RPMI7951 (cell line): Measurements from ENCODE around the gene LUZP1. TPM values are rescaled to one million over a fixed set of nuclear protein-coding genes. Genes with fewer than 3 reads are reported as not detected.

ENCODE experiments used
- DNase-seq: peaks from one replicate; pipeline ENCODE4 v3.0.0-alpha.2; 2012; ENCODE audit warnings: low read depth
- total RNA-seq: library from RNA; depleted of rRNA; stranded (reverse); fragments of >200 nt; shearing (Covaris generic); gene quantifications from 2 replicates; pipeline ENCODE4 v1.2.3, GENCODE V29; 2014

LUZP1 gene
- total RNA-seq, 1 experiment from 2014 or later = 17.8 TPM

DNA sequence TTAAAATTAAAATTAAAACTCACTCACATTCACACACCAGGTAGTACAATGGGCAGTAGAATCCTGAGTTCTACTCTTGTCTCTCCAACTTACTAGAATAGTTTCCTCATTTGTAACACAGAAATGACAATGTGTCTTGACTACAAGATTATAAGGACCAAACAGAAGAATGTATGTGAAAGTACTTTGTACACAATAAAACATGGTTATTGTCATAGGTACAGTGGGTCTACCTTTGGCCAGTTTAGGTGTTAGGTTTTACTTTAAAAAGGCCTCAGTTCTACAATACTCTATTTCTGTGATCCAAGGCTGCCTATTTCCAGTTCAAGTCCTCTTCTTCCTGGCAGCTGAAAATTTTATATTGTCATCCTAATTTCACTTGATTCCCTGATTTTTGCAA lies 50.2 kb downstream of the LUZP1 start:
- no peak for DNase-seq

DNA sequence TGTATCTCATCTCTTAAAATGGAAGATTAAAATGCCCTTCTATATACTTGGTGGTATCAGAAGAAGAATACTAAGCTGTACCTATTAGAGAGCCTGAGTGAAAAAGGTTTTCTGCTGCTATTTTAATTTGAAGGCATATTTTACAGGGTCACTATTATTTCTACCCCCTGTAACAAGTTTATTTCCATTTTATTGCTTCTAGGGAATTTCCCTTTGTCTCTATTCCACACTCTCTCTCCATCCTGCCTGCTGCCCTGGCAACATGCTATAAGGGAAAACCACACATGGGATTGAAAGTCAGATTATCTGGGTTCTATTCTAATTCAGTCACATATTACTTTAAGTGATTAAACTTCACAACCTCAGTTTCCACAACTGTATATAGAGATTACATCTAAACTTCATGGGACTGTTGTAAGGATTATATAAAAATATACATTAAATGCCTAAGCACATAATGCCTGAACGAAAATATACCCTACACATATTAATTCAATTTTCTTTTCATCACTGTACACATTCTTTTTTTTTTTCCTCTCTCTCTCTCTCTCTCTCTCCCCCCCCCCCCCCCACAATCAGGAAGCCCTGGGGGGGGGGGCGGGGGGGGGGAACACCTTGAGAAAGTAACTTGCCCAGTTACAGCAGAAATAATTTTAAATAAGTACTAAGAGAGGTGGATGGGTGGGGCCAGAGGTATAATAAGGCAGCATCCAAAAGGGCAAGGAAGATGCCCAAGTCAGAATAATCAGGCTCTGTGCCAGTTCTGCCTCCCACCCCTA lies 51.5 kb downstream of the LUZP1 start:
- DNase-seq = no peak

DNA sequence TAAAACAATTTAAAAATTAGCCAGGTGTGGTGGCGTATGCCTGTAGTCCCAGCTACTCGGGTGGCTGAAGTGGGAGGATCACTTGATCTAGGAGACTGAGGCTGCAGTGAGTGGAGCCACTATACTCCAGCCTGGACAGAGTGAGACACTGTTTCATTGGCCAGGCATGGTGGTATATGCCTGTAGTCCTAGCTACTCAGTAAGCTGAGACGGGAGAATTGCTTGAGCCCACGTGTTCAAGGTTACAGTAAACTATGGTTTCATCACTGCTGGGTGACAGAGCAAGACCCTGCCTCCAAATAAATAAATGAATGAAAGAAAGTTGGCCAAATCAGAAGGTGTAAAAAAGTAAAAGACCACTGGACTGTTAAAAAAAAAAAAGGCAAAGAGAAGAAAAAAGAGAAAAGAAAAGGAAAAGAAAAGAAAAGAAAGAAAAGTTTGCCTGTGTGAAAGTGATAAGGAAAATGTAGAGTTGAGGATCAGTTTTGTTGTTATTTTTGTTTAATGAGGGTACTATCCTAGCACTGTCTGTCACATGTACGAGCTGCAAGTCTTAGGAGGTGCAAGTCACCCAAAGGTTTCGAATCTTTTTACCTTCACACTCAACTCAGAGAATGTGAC lies 52.3 kb downstream of the LUZP1 start:
- DNase-seq = no peak

DNA sequence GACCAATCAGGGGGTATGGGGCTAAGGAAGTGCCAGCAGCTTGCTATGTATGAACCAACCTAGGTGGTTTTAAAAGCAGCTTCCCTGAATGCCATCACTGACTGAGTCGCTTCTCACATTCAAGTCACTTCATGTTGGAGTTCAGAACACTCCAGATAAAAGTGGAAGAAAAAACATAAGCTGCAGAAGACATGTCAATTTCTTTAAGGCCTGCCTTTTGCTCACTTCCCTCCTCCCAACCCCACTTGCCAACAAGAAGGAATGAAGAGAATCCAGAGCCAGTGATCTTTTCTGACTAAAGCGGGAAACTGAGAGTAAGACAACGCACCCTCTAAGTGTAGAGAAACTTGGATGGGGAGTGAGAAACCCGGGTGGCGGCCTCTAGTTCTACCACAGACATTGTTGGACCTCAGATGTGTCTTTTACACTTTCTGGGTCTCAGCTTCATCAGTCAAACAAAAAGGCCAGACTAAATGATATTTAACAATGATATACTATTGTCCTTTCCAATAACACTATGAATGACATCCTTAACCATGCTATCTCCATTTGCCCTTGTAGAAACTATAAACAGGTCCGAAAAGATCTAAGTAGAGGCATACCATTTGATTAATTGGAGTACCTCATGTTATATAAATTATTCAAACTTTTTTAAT lies 54.1 kb downstream of the LUZP1 start:
- DNase-seq = no peak

DNA sequence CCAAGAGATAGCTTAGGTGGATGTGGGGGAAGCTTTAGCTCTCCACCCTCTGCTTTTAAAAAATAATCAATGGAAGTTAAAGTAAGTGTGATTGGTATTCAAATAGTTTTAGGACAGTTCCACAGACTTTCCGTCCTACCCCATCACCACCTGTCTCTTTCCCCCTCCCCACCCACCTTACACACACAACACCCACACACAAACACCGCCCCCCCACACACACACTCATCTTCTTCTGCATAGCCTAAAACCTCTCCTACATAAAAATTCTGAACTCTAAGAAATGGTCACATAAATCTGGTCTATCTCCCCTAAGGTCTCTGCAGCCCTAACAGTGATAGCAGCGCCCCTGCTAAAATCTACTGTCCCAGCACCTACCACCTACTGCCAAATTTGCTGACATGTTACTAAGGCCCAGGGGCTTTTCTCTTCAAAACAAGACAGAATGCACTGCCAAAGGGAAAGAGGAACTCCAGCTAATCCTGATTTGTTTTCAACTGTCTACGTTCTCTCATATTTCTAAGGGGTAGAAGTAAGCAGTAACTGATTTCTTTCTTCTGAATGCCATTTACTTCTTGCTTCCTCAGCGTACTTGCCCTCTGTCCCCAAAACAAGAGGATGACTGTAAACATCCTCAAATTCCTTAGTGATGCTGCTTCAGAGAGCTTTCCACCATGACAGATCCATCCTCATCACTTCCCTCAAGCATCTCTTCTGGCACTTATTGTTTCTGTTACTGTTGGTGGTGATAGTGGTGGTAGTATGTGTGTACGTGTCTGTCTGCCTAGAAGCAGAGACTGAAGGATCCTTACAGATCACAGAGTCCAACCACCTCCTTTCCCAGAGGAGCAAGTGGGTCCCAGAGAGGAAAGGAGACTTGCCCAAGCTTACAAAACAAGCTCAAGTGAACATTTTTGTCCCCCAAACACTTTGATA lies 56.8 kb downstream of the LUZP1 start:
- DNase-seq = no peak

DNA sequence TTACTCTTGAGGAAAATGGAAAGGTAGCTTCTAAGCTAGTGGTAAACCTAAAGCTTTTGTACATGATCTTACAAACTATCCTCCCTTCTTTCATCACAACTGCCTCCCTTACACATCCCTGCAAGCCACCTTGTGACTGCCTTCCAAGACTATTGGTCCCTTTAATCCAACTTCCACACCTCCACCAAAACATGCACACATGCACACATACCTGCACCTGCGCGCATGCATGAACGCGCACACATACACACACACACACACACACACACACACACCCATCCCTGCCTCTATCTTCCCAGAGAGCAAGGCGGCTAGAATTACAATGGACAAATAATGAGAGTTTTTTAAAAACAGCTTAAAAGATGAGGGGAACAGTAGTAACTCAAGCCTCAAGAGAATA lies 58.3 kb downstream of the LUZP1 start:
- no peak for DNase-seq

DNA sequence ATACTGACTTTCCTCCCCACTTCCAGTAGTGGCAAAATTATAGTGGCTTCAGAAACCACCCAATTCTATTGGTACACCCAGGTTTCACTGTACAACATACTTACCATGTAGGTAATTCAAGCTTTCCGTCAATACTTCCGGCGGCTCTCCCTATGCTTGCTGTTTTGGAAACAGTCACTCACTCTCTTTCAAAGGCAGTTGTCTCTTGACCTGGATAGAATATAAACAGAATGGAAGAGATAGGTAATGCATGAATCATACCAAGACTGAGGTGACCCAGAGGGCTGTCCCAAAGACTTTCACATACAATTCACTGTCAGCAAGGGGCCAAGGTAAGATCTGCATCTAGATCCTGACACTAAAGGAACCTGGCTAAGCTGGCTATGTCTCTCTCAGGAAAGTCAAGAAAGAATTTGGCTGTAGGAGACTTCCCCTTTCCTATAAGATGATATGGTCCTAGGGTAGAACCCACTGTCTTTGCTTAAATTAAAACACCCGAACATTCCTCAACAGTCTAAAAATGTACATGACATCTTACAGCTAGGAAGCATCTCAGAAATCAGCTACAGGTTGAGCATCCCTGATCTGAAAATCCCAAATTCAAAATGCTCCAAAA lies 59.6 kb downstream of the LUZP1 start:
- no peak for DNase-seq

DNA sequence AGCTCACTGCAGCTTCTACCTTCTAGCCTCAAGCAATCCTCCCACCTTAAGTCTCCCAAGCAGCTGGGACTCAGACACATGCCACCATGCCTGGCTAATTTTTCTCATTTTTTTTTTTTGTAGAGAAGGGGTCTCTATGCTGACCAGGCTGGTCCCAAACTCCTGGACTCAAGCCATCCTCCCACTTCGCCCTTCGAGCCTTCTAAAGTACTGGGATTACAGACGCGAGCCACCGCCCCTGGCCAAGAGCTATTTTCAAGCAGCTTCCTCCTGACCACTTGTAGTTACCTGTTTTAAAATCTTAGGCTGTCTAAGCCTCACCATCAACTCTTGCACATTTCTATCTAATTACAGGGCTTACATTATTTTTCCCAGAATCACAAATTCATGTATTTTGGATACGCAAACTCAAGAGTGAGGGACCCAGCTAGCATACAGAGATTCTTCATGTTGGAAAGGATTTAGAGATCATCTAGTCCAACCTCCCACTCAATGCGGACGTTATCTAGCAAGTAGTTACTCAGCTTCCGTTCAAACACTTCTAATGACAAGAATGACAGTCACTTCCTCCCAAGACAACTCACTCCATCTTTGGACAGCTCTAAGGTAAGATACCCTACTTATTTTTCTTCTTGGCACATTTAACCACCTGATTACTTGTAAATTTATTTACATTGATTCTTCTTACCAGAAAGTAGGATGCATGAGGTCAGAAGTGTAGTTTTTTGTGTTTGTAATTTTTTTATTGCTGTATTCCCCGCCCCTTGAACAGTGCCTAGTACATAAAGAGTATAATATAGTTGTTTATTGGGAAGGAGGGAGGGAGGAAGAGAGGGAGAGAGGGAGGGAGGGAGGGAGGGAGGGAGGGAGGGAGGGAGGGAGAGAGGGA lies 65.4 kb downstream of the LUZP1 start:
- DNase-seq = peak; percentile 69

DNA sequence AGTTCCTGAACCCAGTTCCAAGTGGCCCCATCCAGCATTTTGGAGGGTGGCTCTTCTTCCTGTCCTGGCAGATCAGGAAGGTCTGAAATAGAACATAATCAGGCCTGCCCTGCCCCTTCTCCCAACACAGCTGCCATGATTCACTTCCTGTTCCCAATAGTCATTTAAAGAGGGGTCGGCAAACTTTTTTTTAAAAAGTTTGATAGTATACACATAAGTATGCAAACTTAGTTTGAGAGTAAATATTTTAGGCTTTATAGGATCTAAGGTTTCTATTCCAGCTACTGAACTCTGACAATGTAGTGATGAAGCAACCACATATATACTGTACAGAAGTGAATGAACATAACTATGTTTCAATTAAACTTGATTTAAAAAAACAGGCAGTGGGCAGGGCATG lies 66.4 kb downstream of the LUZP1 start:
- DNase-seq = peak; percentile 63

DNA sequence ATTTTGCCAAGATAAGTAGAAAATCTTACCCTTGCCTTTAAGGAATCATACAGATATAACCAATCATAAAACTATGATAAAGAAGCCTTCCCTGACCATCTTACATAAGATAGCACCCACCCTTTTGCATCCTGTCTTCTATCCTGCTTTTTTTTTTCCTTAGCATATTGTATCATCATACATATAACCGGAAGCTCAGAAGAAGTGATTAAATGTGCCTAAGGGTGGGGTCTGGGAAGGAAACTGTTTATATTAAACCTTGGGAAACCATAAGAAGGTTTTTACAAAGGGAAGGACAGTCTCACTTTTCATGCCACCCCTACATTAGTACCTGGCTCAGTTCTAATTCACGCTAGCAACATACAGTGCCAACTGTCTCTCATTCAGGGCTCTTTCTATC lies 66.8 kb downstream of the LUZP1 start:
- DNase-seq = no peak

DNA sequence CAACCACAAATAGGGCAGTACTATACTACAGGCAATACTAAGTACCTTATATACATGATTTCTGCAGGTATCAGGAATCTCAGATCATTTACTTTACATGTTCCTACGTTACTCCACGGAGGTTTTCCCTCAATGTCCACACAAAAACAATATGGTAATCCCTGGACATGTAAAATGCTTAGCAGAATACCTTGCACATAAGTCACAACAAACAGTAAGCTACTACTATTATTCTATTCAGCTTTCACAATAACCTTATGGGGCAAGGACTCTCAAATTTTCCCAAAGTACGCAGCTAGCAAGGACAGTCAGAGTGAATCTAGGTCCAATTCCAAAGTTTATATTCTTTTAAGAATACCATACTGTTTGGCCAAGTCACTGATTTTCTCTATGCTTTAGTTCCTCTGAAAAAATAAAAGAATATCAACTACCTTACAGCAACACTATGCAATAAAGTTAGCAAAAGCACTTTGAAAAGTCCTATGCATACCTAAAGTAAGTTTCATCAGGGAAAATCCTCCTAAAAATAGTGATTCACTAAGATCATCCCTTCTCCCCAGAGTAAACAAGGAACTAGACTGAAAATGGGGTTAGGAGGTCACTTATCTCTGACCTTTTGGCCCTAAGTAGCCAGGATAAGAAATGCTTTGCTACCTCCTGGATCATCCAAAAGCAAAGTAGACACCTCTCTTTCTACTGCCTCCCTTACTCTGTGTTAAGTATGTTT lies 67.4 kb downstream of the LUZP1 start:
- no peak for DNase-seq

DNA sequence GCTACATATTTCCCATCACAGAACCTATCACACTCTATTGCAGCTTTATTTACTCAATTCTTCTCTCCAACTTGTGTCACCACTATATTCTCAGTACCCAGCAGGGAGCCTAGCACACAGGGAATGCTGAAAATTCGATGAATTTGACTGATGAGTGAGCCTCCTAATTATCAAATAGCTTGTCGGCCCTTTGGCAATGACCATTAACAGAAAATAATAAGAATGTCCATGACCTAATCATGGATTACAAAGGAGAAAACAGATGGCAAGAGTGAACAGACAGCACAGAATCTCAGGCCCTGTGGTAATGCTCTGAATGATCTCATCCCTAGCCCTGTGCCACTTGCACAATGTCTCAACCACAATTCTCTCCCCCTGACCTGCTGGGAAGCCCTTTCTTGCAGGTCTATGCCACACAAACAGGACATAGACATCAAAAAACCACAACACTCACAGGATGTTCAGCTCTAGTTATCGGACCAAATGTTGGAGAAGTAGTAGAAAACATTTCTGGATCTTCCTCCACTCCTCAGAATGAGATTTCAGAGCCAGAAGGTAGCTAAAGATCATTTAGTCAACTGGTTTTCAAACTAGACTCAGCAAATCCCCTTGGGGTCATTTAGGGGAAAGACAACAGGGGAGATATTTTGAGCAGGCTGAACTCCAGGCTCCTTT lies 68.4 kb downstream of the LUZP1 start:
- peak; percentile 97 for DNase-seq

DNA sequence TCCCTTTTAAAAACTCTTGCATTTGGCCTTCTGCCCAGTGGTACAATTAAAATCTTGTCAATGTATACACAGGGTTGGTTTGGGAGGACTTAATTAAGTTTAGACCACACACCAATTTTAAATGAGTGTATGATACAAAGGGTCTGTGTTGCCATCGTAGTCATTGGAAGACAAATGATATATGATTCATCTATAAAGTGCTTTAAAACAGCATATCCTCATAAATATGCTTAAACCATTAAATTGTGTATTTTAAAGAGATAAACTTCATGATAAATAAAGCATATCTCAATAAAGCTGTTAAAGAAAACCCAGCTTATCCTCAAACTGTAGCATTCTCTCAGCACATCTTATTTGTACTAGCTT lies 69.5 kb downstream of the LUZP1 start:
- DNase-seq = no peak

DNA sequence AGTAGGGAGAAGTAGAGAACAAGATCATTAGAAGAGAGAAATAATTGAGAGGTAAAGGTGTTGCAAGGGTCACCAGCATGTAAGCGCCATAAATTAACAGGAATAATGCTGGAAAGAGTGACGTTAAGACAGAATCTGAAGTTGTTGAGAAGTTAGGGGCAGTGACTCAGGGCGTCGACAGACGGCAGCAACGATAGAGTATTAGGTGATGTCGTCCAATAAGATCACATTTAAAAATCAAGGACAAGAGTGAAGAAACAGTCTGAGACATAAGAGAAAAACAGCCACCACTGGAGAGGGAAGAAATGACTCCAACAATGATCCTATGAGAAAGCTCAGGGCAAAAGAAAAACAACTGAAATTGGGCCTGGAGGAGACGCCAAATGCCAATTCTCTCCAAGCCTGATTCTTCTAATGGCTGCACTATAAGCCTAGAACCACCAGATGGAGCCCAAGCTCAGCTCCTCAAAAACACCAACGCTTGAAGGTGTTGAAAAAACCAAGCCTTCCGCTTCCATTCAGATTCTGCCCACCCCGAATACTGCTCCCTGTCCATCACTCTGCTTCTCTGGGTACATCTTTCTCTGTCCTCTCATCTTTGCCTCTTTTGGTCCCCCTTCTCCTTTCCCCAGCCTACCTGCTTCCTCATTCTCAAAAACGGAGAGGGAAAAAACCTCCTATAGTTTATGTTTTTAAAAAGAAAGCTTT lies 70.0 kb downstream of the LUZP1 start:
- DNase-seq = peak; percentile 75

DNA sequence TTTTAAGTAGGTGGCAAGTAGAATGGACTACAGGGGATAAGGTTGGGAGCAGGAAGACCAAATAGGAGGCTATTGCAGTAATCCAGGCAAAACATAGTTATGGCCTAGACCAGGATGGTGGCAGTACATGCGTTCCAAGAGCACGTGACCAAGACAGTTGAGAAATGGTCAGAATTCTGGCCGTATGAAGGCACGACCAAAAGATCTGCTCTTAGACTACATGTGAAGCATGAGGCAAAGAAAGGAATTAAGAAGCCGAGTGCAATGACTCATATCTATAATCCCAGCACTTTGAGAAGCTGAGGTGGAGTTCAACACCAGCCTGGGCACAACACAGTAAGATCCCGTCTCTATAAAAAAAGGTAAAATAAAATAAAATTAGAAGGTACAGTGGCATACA lies 71.3 kb downstream of the LUZP1 start:
- no peak for DNase-seq

DNA sequence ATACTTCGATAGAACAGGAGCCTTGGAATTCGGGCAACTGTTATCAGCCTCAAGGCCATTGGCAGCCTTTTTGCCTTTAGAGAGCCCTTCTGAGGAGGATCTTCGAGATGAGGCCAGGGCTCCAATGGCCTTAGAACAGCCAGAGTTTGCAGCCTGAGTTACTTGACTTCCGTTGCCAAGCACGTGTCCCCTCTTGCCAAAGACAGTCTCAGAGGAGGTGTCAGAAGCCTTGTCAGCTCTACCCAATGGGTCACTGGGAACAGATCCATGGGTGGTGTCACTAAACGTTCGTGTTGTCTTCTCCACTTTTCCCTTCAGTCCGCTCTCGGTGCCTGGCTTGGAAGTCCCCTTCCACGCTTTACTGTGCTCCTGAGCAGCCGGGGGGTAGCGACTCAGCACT lies 76.2 kb downstream of the LUZP1 start:
- DNase-seq = no peak

DNA sequence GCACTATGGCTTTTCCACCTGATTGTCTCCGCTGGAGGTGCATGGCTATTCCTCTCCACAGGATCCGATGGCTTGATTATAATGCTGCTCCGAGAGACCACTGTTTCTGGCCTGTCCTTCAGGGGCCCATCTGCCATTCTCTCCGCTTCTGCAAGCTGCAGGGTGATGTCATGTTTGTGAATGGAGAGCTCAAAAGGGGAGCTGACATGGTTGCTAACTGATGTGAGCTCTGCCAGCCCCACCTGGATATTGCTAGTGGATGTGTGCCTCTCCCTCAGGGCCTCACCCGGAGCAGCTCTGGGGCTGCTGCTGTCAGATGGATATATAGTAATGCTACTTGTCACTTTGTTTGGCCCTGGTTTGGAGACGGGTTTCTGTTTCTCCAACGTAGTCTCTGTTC lies 77.1 kb downstream of the LUZP1 start:
- no peak for DNase-seq

DNA sequence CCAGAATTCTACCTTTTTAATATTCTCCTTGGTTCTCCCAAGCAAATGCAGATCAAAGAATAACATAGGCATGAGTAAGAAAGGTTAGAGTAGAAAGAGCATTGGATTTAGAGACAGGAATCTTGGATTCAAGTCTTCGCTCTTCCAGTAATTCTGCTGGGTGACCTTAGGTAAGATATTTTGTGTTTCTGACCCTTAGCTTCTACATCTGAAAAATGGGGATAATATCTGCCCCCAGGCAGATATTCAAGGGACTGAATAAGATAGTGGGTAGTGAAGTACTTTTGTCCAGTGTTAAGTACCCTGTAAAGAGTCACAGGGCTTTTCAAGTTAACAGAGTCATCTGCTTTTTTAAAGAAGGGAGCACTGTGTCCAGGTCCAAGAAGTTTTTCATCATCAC lies 78.6 kb downstream of the LUZP1 start:
- no peak for DNase-seq

DNA sequence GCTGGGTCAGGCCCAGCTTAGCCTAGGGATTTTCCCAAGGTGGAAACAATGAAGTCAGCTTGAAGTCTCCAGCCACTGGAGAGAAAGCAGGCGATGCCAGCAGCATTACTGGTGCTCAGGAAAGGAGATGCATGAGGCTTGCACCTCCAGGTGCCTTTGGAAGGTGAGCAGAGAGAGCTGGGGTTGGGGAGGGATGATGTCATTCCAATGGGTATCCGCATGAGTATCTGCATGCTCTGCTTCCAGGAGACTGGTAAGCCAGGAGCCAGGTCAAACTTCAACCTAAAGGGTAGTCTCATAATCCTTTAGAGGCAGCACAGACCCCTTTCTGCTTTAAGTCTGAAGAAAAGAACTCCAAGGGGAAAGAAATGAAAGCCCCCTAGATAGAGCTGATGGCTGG lies 80.6 kb downstream of the LUZP1 start:
- DNase-seq = no peak
